Karpas-422 (cell line): Measurements from ENCODE around the gene DHCR24. TPM values are rescaled to one million over a fixed set of nuclear protein-coding genes. Genes with fewer than 3 reads are reported as not detected.

Source experiments
- DNase-seq: peaks from one replicate; pipeline ENCODE4 v3.0.0-alpha.2; 2015
- H2AFZ ChIP-seq: fragments of 200-600 bp; sonication (generic); 2 replicates; pipeline ENCODE4 v1.6.1; 2014; ENCODE audit warnings: antibody characterized with exemption, low read length, mixed read lengths
- H3K27ac ChIP-seq: fragments of 200-600 bp; sonication (generic); 2 replicates; pipeline ENCODE4 v1.5.1; 2014; ENCODE audit warnings: mild to moderate bottlenecking, low read length, moderate library complexity
- H3K27me3 ChIP-seq: fragments of 200-600 bp; sonication (generic); 2 replicates; pipeline ENCODE4 v1.6.1; 2014; ENCODE audit warnings: low read length, mixed read lengths
- H3K36me3 ChIP-seq: fragments of 200-600 bp; sonication (generic); 2 replicates; pipeline ENCODE4 v1.6.1; 2014; ENCODE audit warnings: low read length, mixed read lengths; ENCODE audit not compliant: insufficient read depth
- H3K4me1 ChIP-seq: fragments of 200-600 bp; sonication (generic); 2 replicates; pipeline ENCODE4 v1.6.1; 2014; ENCODE audit warnings: mild to moderate bottlenecking, low read length, mixed read lengths
- H3K4me2 ChIP-seq: fragments of 200-600 bp; sonication (generic); 2 replicates; pipeline ENCODE4 v1.6.1; 2014; ENCODE audit warnings: low read length, low read depth, mild to moderate bottlenecking; ENCODE audit not compliant: poor library complexity, severe bottlenecking
- H3K4me3 ChIP-seq: fragments of 200-600 bp; sonication (generic); 2 replicates; pipeline ENCODE4 v1.5.1; 2014; ENCODE audit warnings: mild to moderate bottlenecking, antibody characterized with exemption, low read length, mixed read lengths
- H3K79me2 ChIP-seq: fragments of 200-600 bp; sonication (generic); 2 replicates; pipeline ENCODE4 v1.6.1; 2014; ENCODE audit warnings: mild to moderate bottlenecking, low read length, mixed read lengths
- H3K9ac ChIP-seq: fragments of 200-600 bp; sonication (generic); 2 replicates; pipeline ENCODE4 v1.6.0; 2014; ENCODE audit warnings: low read length
- H3K9me2 ChIP-seq: fragments of 200-600 bp; sonication (generic), shearing (Covaris generic); replicated peaks from 2 replicates; pipeline ENCODE4 v1.6.0; 2014; ENCODE audit warnings: mild to moderate bottlenecking, low read length, moderate library complexity; ENCODE audit not compliant: insufficient read depth
- H3K9me3 ChIP-seq: fragments of 300-700, 200-600 bp; sonication (generic); 2 replicates; pipeline ENCODE4 v1.6.1; 2014; ENCODE audit warnings: low read length, mixed read lengths
- H4K20me1 ChIP-seq: fragments of 200-600 bp; sonication (generic); 2 replicates; pipeline ENCODE4 v1.6.1; 2014; ENCODE audit warnings: mild to moderate bottlenecking, antibody characterized with exemption, low read length, low read depth; ENCODE audit not compliant: insufficient read depth
- total RNA-seq: library from RNA; depleted of rRNA; stranded (reverse); fragments of >200 nt; shearing (Covaris generic); gene quantifications from 2 replicates; pipeline ENCODE4 v1.2.3, GENCODE V29; 2014; ENCODE audit warnings: low replicate concordance

DHCR24 gene
- total RNA-seq, 1 experiment from 2014 or later, result 115 TPM

DNA sequence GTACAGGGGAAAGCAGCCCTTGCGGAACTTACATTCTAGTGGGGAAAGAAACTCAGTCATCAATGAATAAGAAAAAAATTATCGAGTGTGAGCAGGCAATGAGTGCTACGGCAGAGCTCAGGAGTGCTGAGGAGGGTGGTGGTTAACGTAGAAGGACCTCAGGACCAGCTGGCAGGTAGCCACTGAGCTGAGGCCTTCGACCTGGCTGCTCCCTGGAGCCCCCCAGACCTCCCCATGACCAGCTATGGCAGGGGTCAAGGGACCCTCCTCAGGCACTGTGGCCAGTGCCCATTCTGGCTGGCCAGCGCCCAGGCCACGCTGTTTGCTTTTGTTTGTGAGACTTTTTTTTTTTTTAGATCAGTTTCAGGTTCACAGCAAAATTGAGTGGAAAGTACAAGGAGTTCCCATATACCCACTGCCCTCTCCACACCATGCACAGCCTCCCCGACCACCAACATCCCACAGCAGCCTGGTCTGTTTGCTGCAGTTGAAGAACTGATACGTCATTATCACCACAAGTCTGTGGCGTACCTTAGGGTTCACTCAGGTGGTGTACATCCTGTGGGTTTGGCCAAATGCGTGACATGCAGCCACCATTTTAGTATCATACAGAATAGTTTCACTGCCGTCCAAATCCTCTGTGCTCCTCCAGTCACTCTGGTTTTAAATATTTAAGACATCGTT is 74.1 kb downstream of the DHCR24 start:
- no peaks in the 10 kb centered on the region for H3K4me1 ChIP-seq
- H3K9me2 ChIP-seq, result no peaks in the 10 kb centered on the region
- no peak overlapping the region for H3K4me2 ChIP-seq
- H3K4me3 ChIP-seq, result no peak overlapping the region
- no peak overlapping the region for H3K9ac ChIP-seq
- no peak overlapping the region for H3K27ac ChIP-seq
- DNase-seq, result no peak
- H4K20me1 ChIP-seq, result no peaks in the 10 kb centered on the region
- no peak overlapping the region for H2AFZ ChIP-seq
- no peaks in the 10 kb centered on the region for H3K9me3 ChIP-seq
- no peaks in the 10 kb centered on the region for H3K36me3 ChIP-seq
- no peaks in the 10 kb centered on the region for H3K79me2 ChIP-seq
- H3K27me3 ChIP-seq, result no peaks in the 10 kb centered on the region

DNA sequence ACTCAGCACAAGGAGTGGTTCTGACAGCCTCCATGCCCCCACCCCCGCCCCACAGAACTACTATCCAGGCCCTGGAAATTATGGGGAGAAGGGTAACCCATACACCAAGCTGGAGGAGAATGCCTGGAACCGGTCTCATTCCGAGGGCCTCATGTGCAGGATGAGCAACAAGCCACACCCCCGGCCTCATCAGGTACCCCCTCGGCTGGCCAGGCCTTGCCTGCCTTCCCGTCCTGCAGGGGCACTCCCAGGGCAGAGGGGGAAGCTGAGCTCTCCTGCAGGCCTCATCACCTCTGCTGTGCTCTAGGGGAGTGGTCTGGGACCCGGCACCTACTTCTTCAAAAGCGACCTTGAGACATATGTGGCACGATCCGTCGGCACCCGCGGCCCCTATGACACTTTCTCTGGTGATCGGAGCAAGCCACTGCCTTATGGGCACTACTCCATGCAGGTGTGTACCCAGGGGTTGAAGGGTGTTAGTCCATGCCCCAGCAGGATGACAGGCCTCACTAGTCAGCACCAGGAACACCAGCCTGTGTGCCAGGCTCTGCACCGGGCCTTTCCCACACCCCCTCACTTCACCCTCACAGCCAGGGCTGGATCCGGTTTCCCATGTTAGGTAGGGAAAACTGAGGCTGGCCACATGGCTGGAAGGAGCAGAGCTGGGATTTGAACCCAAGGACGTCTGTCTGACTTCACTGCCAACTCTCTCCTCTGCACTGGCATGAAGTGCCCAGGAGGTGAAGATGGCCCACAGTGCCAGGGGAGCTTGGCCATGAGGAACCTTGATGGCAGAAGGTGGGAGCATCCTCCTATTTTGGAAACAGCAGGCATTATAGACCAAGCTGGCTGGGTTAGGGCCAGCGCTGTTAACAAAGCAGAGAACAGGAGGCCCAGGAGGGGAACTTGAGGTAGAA is 75.0 kb downstream of the DHCR24 start:
- Histone ChIP-seq H2AFZ (no peak overlapping the region), H3K4me3 (no peak overlapping the region), H3K4me2 (no peak overlapping the region), H3K9me3 (no peaks in the 10 kb centered on the region), H4K20me1 (no peaks in the 10 kb centered on the region), H3K4me1 (no peaks in the 10 kb centered on the region), H3K9me2 (no peaks in the 10 kb centered on the region), H3K36me3 (no peaks in the 10 kb centered on the region), H3K27ac (no peak overlapping the region), H3K9ac (no peak overlapping the region), H3K79me2 (no peaks in the 10 kb centered on the region), H3K27me3 (no peaks in the 10 kb centered on the region)
- DNase-seq, result no peak

- no peak for DNase-seq
- H3K27ac ChIP-seq, result no peak overlapping the region
Observed at GRCh38 chr1:54811066-54811465, 75.9 kb downstream of the DHCR24 start.

GRCh38 chr1:54810153-54810942 is 76.6 kb downstream of the DHCR24 start:
- no peak overlapping the region for H2AFZ ChIP-seq
- no peaks in the 10 kb centered on the region for H3K9me2 ChIP-seq
- DNase-seq, result peak; percentile 86
- no peaks in the 10 kb centered on the region for H3K27me3 ChIP-seq
- no peaks in the 10 kb centered on the region for H3K9me3 ChIP-seq
- no peaks in the 10 kb centered on the region for H4K20me1 ChIP-seq
- H3K4me1 ChIP-seq, result no peaks in the 10 kb centered on the region
- no peak overlapping the region for H3K27ac ChIP-seq
- H3K9ac ChIP-seq, result no peak overlapping the region
- H3K79me2 ChIP-seq, result no peaks in the 10 kb centered on the region
- H3K36me3 ChIP-seq, result no peaks in the 10 kb centered on the region
- H3K4me3 ChIP-seq, result no peak overlapping the region
- H3K4me2 ChIP-seq, result no peak overlapping the region

More at GRCh38 chr1:54811066-54811465, 75.9 kb downstream of the DHCR24 start:
- Histone ChIP-seq H3K9ac (no peak overlapping the region), H3K4me3 (no peak overlapping the region), H3K79me2 (no peaks in the 10 kb centered on the region), H3K36me3 (no peaks in the 10 kb centered on the region), H3K4me2 (no peak overlapping the region), H2AFZ (no peak overlapping the region), H3K27me3 (no peaks in the 10 kb centered on the region), H3K9me2 (no peaks in the 10 kb centered on the region), H3K9me3 (no peaks in the 10 kb centered on the region), H4K20me1 (no peaks in the 10 kb centered on the region), H3K4me1 (no peaks in the 10 kb centered on the region)

- no peaks in the 10 kb centered on the region for H4K20me1 ChIP-seq
- H3K9me3 ChIP-seq, result no peaks in the 10 kb centered on the region
- H3K27me3 ChIP-seq, result no peaks in the 10 kb centered on the region
- H3K9me2 ChIP-seq, result no peaks in the 10 kb centered on the region
- no peak for DNase-seq
- no peak overlapping the region for H3K9ac ChIP-seq
- no peak overlapping the region for H3K4me2 ChIP-seq
- no peaks in the 10 kb centered on the region for H3K79me2 ChIP-seq
- no peak overlapping the region for H2AFZ ChIP-seq
- H3K4me1 ChIP-seq, result no peaks in the 10 kb centered on the region
- H3K36me3 ChIP-seq, result no peaks in the 10 kb centered on the region
- no peak overlapping the region for H3K4me3 ChIP-seq
- H3K27ac ChIP-seq, result no peak overlapping the region
Observed at GRCh38 chr1:54809496-54810074, 77.4 kb downstream of the DHCR24 start.

DNA sequence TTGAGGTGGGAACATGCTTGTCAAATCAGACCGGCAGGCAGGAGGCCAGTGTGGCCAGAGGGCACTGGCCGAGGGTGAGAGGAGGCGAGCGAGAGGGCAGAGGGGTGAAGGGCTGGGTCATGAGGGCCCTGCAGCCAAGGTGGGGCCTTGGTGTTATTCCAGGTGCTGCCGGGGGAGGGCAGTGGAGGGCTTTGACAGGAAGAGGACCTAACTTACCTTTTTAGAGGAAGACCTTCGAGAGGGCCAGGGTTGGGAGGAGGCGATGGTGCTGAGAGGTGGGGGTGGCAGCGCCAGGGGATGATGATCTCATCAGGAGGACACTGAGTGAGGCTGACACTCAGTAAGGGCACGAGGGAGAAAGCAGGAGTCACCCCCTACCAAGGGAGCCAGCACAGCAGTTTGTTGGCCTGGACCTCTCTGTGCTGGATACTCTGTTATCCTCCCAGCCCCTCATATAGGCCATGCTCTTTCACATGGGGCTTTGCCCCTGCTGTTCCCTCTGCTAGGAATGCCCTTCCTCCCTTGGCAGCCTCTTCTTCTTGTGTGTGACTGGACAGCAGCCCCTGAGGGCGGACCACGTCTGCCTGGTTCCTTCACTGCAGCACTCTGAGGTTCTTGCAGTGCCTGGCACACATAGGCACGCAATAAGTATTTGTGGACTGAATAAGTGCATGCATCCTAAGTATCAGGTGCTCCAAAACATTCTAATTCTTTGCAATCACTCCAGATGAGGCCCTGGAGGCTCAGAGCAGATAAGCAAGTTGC is 78.4 kb downstream of the DHCR24 start:
- Histone ChIP-seq H3K36me3 (no peaks in the 10 kb centered on the region), H2AFZ (no peak overlapping the region), H3K27me3 (no peaks in the 10 kb centered on the region), H3K9me2 (no peaks in the 10 kb centered on the region), H3K79me2 (no peaks in the 10 kb centered on the region), H3K4me3 (no peak overlapping the region), H3K4me2 (no peak overlapping the region), H3K4me1 (no peaks in the 10 kb centered on the region), H3K27ac (no peak overlapping the region), H4K20me1 (no peaks in the 10 kb centered on the region), H3K9me3 (no peaks in the 10 kb centered on the region), H3K9ac (no peak overlapping the region)
- DNase-seq, result no peak

GRCh38 chr1:54807756-54808155 is 79.2 kb downstream of the DHCR24 start:
- Histone ChIP-seq H3K27me3 (no peaks in the 10 kb centered on the region), H2AFZ (no peak overlapping the region), H3K9me3 (no peaks in the 10 kb centered on the region), H3K9me2 (no peaks in the 10 kb centered on the region), H4K20me1 (no peaks in the 10 kb centered on the region), H3K9ac (no peak overlapping the region), H3K79me2 (no peaks in the 10 kb centered on the region), H3K4me3 (no peak overlapping the region), H3K27ac (no peak overlapping the region), H3K36me3 (no peaks in the 10 kb centered on the region), H3K4me1 (no peaks in the 10 kb centered on the region), H3K4me2 (no peak overlapping the region)
- no peak for DNase-seq
